ENCODE data around the gene EFHD1. TPM values are rescaled to one million over a fixed set of nuclear protein-coding genes. Genes with fewer than 3 reads are reported as not detected.

The EFHD1 gene
- total and polyA plus RNA-seq, 9 of the 15 experiments (the other 6 are each of a cell fraction or from before 2014, with no cell fraction given): 0.66 to 9.1 (median 2.0) TPM

- CTCF ChIA-PET (ENCODE audit: low intra/inter-chr PET ratio): no interaction called here
- FAIRE-seq: peak; percentile 56
- no peak for TF ChIP-seq CEBPG (CRISPR knock-in tag; IDR thresholded peaks at IDR 0.05)
- no peak for TF ChIP-seq CEBPG (tag; conservative IDR thresholded peaks at IDR 0.05 in 1 of 2, IDR thresholded peaks at IDR 0.05 in 1 of 2)
- TF ChIP-seq RREB1 (CRISPR knock-in tag; IDR thresholded peaks at IDR 0.05): no peak
- TF ChIP-seq, protein P1, sequence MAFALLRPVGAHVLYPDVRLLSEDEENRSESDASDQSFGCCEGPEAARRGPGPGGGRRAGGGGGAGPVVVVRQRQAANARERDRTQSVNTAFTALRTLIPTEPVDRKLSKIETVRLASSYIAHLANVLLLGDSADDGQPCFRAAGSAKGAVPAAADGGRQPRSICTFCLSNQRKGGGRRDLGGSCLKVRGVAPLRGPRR (CRISPR knock-in tag; IDR thresholded peaks at IDR 0.05): no peak
- TF ChIP-seq MCM3 (IDR thresholded peaks at IDR 0.05): no peak
- TF ChIP-seq ZNF134 (CRISPR knock-in tag; conservative IDR thresholded peaks at IDR 0.05): peak; percentile 73
- TF ChIP-seq, protein P2, sequence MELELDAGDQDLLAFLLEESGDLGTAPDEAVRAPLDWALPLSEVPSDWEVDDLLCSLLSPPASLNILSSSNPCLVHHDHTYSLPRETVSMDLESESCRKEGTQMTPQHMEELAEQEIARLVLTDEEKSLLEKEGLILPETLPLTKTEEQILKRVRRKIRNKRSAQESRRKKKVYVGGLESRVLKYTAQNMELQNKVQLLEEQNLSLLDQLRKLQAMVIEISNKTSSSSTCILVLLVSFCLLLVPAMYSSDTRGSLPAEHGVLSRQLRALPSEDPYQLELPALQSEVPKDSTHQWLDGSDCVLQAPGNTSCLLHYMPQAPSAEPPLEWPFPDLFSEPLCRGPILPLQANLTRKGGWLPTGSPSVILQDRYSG (tag; conservative IDR thresholded peaks at IDR 0.05; ENCODE audit: low read depth): no peak
- TF ChIP-seq TOE1 (IDR thresholded peaks at IDR 0.05; ENCODE audit: borderline replicate concordance): no peak
- no peak for TF ChIP-seq TOE1 (CRISPR knock-in tag; IDR thresholded peaks at IDR 0.05; ENCODE audit: borderline replicate concordance, low read depth)
- TF ChIP-seq, protein P3, sequence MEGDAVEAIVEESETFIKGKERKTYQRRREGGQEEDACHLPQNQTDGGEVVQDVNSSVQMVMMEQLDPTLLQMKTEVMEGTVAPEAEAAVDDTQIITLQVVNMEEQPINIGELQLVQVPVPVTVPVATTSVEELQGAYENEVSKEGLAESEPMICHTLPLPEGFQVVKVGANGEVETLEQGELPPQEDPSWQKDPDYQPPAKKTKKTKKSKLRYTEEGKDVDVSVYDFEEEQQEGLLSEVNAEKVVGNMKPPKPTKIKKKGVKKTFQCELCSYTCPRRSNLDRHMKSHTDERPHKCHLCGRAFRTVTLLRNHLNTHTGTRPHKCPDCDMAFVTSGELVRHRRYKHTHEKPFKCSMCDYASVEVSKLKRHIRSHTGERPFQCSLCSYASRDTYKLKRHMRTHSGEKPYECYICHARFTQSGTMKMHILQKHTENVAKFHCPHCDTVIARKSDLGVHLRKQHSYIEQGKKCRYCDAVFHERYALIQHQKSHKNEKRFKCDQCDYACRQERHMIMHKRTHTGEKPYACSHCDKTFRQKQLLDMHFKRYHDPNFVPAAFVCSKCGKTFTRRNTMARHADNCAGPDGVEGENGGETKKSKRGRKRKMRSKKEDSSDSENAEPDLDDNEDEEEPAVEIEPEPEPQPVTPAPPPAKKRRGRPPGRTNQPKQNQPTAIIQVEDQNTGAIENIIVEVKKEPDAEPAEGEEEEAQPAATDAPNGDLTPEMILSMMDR (IDR thresholded peaks at IDR 0.05 in 2 of 3, conservative IDR thresholded peaks at IDR 0.05 in 1 of 3; ENCODE audit: insufficient read depth in 2 of 3, low read depth in 1 of 3, low read length in 3 of 3): peak; percentile 25 to 44 (median 41); a peak in 3 of 6 replicates
Observed at GRCh38 chr2:232658217-232658785, 24.9 kb downstream of the EFHD1 start.

More at GRCh38 chr2:232658217-232658785, 24.9 kb downstream of the EFHD1 start:
- Histone ChIP-seq H4K20me1 (replicated peaks; ENCODE audit: control insufficient read depth, insufficient read depth, low read length) (no peaks in the 10 kb centered on the region), H3K4me3 (no peak overlapping the region), H3K9me3 (replicated peaks; ENCODE audit: control insufficient read depth, insufficient read depth, low read depth, low read length) (no peaks in the 10 kb centered on the region), H3K9me1 (ENCODE audit: control insufficient read depth, insufficient read depth, low read length) (no peaks in the 10 kb centered on the region), H3K79me2 (ENCODE audit: control insufficient read depth, insufficient read depth, low read length) (no peaks in the 10 kb centered on the region), H3K36me3 (ENCODE audit: control insufficient read depth, insufficient read depth, low read length) (no peaks in the 10 kb centered on the region), H3K27me3 (ENCODE audit: control insufficient read depth in 2 of 2, insufficient read depth in 2 of 2, low read length in 2 of 2) (0 out of 5 replicates have a peak, but pooled peaks cover 0 to 3% of the 10 kb centered on the region in 2 experiments), H3K4me2 (ENCODE audit: insufficient read depth, low read length) (no peak overlapping the region), H3K27ac (ENCODE audit: extremely low read depth, low read depth, low read length) (no peak overlapping the region), H3K4me1 (replicated peaks in 1 of 2; ENCODE audit: control insufficient read depth in 2 of 2, insufficient read depth in 2 of 2, low read length in 2 of 2) (no peaks in the 10 kb centered on the region), H3K9ac (ENCODE audit: insufficient read depth in 1 of 2, low read depth in 2 of 2, low read length in 2 of 2) (no peak overlapping the region), H2AFZ (ENCODE audit: low read depth, low read length) (no peak overlapping the region)
- POLR2A ChIA-PET: interaction anchor here (1.0 kb wide), 1 partner anchor 9 kb away, joined by 4 read pairs; no protein-coding TSS in a partner anchor
- intact Hi-C loops (cut with micrococcal nuclease) (no loop called here), in situ Hi-C loops (cut with MboI) (no loop called here)
- ATAC-seq (peak; percentile 89), DNase-seq (ENCODE audit: extremely low read depth in 1 of 4, low spot score in 3 of 4) (peak; percentile 25 to 36 (median 28))
- 7% methylated on average over 7 of the region's 7 CpGs for WGBS (ENCODE audit: insufficient coverage, low coverage, missing lambda C conversion rate)
- BruUV-seq (replicated peaks): no TSS peak

Data from K562 (cell line).